Measurements from ENCODE around the gene NDUFA5.
"Not testable (repeated sequence)": the region's sequence is repeated elsewhere in the genome, so short reads cannot be mapped to it uniquely, and the experiment has no call there.

Gene NDUFA5

DNA sequence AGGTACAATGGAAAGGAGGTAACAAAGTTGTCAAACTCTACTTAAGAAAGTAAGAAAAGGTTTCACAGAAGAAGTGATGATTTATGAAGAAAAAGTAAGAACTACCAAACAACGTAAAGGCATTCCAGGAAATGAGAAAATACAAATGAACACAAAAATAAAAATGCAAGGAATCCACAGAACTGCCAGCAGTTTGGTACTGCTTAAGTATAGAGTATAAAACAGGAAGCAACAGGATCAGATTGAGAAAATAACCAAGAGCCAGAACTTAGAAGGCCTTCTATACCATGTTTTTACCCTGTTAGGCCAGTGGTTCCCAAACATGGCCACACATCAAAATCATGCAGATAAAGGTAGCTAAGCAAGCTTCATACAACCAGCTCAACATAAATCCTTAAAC, 9.2 kb downstream of the NDUFA5 start:
- DNase-seq (ENCODE audit: low read depth in 1 of 2, low spot score in 1 of 2), result no peak
- no peak for TF ChIP-seq JUND (IDR thresholded peaks at IDR 0.05; ENCODE audit: low read depth)
- in situ Hi-C loops (cut with HindIII; ENCODE audit: low pct_unique_long_range_greater_than_20kb, low sequenced_read_pairs), result no loop called here

DNA sequence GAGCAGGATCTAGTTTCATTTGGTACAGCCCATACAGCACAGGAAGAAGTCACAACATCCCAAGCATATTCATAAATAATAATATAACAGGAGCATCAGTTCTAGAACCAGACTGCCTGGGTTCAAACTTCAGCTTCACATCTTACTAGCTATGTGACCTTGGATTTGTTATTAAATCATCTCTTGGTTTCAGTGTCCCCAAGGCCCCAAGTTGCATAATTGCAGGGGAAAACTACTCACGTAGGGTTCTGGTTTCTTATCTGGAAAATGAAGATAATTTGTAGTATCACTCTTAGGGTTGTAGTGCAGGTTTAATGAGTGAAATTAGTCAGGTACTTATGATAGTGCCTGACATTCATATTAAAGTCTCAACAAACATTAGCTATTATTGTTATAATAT, 17.7 kb downstream of the NDUFA5 start:
- in situ Hi-C loops (cut with HindIII; ENCODE audit: low pct_unique_long_range_greater_than_20kb, low sequenced_read_pairs), result no loop called here
- TF ChIP-seq JUND (IDR thresholded peaks at IDR 0.05; ENCODE audit: low read depth), result no peak
- DNase-seq (ENCODE audit: low read depth in 1 of 2, low spot score in 1 of 2), result no peak

- TF ChIP-seq JUND (IDR thresholded peaks at IDR 0.05; ENCODE audit: low read depth), result no peak
- in situ Hi-C loops (cut with HindIII; ENCODE audit: low pct_unique_long_range_greater_than_20kb, low sequenced_read_pairs), result no loop called here
- no peak for DNase-seq (ENCODE audit: low read depth in 1 of 2, low spot score in 1 of 2)
These were observed 18.7 kb downstream of the NDUFA5 start for GRCh38 chr7:123538897-123539296.

- in situ Hi-C loops (cut with HindIII; ENCODE audit: low pct_unique_long_range_greater_than_20kb, low sequenced_read_pairs), result no loop called here
- DNase-seq (ENCODE audit: low read depth in 1 of 2, low spot score in 1 of 2), result no peak
- TF ChIP-seq JUND (IDR thresholded peaks at IDR 0.05; ENCODE audit: low read depth), result no peak
These were observed 19.4 kb downstream of the NDUFA5 start for GRCh38 chr7:123538189-123538714.

- in situ Hi-C loops (cut with HindIII; ENCODE audit: low pct_unique_long_range_greater_than_20kb, low sequenced_read_pairs), result no loop called here
- DNase-seq (ENCODE audit: low read depth in 1 of 2, low spot score in 1 of 2), result peak in 1 of 2 experiments; percentile 33
- no peak for TF ChIP-seq JUND (IDR thresholded peaks at IDR 0.05; ENCODE audit: low read depth)
These were observed 20.5 kb downstream of the NDUFA5 start for GRCh38 chr7:123537026-123537642.

GRCh38 chr7:123535517-123535916, 22.1 kb downstream of the NDUFA5 start:
- in situ Hi-C loops (cut with HindIII; ENCODE audit: low pct_unique_long_range_greater_than_20kb, low sequenced_read_pairs), result no loop called here
- DNase-seq (ENCODE audit: low read depth in 1 of 2, low spot score in 1 of 2), result no peak
- TF ChIP-seq JUND (IDR thresholded peaks at IDR 0.05; ENCODE audit: low read depth), result no peak

- peak; percentile 74 to 96 for DNase-seq (ENCODE audit: low read depth in 1 of 2, low spot score in 1 of 2)
- no peak for TF ChIP-seq JUND (IDR thresholded peaks at IDR 0.05; ENCODE audit: low read depth)
- in situ Hi-C loops (cut with HindIII; ENCODE audit: low pct_unique_long_range_greater_than_20kb, low sequenced_read_pairs), result no loop called here
These were observed 23.0 kb downstream of the NDUFA5 start, which contains the start of gene IQUB for GRCh38 chr7:123534383-123535260. TSS of gene IQUB (minus strand) at chr7:123534595. CDS start at chr7:123512340, 22,255 bp downstream.

DNA sequence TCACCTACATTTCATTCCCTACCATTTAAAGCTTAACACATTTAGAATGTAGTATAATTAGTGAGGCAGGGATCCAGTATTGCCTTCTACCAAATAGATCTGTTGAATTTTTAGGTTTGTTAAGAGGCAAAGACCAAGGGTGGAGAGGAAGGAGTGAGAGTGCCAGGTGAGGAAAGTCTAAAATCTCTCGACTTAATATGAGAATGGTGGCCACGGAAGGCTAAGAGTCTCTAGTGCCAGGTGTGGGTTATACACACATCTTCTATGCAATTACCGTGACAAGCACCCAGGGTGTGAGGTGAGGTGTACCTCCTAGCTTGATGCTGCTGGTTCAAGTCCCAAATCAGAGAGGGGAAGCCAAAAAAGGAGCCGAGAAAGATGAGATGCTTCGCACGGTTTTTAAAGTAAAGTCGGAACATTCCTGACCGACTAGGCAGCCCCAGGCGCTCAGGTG, 23.7 kb downstream of the NDUFA5 start:
- in situ Hi-C loops (cut with HindIII; ENCODE audit: low pct_unique_long_range_greater_than_20kb, low sequenced_read_pairs), result no loop called here
- DNase-seq (ENCODE audit: low read depth in 1 of 2, low spot score in 1 of 2), result no peak
- TF ChIP-seq JUND (IDR thresholded peaks at IDR 0.05; ENCODE audit: low read depth), result no peak

DNA sequence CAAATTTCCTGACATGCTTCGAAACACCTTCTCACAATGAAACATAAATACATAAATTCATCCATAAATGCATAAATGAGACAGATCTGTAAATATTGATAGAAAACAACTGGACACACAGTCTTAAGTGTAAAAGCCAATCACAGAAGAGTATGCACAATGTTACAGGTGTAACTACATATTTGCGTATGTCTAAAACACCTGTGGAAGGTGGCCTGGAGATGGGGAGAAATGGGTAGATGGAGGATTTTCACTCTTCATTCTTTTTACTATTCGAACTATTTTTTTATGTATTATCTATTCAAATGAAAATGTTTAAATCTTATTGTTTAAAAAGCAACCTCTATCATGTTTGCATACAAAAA, 24.1 kb downstream of the NDUFA5 start:
- no peak for TF ChIP-seq JUND (IDR thresholded peaks at IDR 0.05; ENCODE audit: low read depth)
- peak in 1 of 2 experiments; percentile 24 for DNase-seq (ENCODE audit: low read depth in 1 of 2, low spot score in 1 of 2)
- in situ Hi-C loops (cut with HindIII; ENCODE audit: low pct_unique_long_range_greater_than_20kb, low sequenced_read_pairs), result no loop called here

DNA sequence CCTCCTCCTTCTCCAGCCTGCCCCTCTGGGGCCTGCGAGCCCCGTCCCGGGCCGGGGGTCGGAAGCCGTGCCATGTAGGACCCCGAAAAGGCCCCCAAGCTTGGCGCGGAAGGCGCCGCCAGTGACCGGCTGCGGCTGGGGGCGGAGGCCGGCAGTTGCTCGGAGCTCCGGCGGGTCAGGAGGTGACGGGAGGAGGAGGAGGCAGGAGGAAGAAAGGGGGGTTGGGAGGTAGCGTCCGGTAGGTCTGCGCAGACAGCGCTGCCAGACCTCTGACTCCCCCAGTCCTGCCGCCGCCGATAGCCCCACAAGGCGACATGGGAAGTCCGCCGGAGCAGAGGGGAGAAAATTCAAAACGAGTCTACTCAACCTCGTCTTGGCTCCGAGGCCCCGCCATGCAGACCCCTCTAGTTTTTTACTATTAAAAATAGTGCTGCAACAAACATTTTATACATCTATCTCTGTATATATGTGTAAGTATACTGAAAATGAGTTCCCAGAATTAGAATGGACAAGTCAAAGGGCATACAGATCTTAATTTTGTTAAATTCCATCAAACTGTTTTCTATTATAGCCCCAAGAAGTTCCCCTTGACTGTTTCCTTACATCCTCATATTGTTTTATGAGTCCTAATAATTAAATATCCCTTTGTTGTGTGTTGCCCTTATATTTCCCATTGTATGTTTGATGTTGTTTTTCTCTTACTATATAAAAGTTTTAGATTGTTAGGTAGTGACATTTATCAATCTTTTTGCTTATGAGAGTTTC, 24.6 kb downstream of the NDUFA5 start:
- in situ Hi-C loops (cut with HindIII; ENCODE audit: low pct_unique_long_range_greater_than_20kb, low sequenced_read_pairs), result not testable (repeated sequence)
- DNase-seq (ENCODE audit: low read depth in 1 of 2, low spot score in 1 of 2), result peak in 1 of 2 experiments; percentile 30

GRCh38 chr7:123532343-123532742, 25.3 kb downstream of the NDUFA5 start:
- DNase-seq (ENCODE audit: low read depth in 1 of 2, low spot score in 1 of 2), result peak in 1 of 2 experiments; percentile 20
- in situ Hi-C loops (cut with HindIII; ENCODE audit: low pct_unique_long_range_greater_than_20kb, low sequenced_read_pairs), result not testable (repeated sequence)

GRCh38 chr7:123530035-123530591, 27.5 kb downstream of the NDUFA5 start:
- DNase-seq (ENCODE audit: low read depth in 1 of 2, low spot score in 1 of 2); in situ Hi-C loops (cut with HindIII; ENCODE audit: low pct_unique_long_range_greater_than_20kb, low sequenced_read_pairs): not testable (repeated sequence)
